Measurements from ENCODE around the gene MGARP. TPM values are rescaled to one million over a fixed set of nuclear protein-coding genes. Genes with fewer than 3 reads are reported as not detected.

The MGARP gene
- total and polyA plus RNA-seq, 4 donors: 0.17 to 0.87 (median 0.36) TPM

GRCh38 chr4:139245590-139245989 lies 34.4 kb downstream of the MGARP start:
- Histone ChIP-seq H3K36me3 (ENCODE audit: control insufficient read depth in 4 of 4, insufficient read depth in 4 of 4, low read length in 4 of 4) (no peaks in the 10 kb centered on the region), H3K27ac (ENCODE audit: low read depth in 1 of 2, low read length in 1 of 2) (no peak overlapping the region), H3K4me1 (ENCODE audit: control insufficient read depth in 5 of 5, insufficient read depth in 5 of 5, low read length in 5 of 5) (peaks cover 0 to 3% (median 0%) of the 10 kb centered on the region in 5 donors), H3K4me3 (no peak overlapping the region), H3K9me3 (ENCODE audit: control insufficient read depth in 4 of 4, insufficient read depth in 3 of 4, low read length in 3 of 4) (no peaks in the 10 kb centered on the region), H3K9ac (ENCODE audit: insufficient read depth in 1 of 2, low read length in 2 of 2) (no peak overlapping the region), H3K27me3 (ENCODE audit: control insufficient read depth in 3 of 3, insufficient read depth in 3 of 3, low read length in 2 of 3) (no peaks in the 10 kb centered on the region)
- no peak for DNase-seq
- 68 to 86% methylated on average over 1 of the region's 1 CpG for WGBS, 2 donors
- no peak for TF ChIP-seq CTCF (IDR thresholded peaks at IDR 0.05; ENCODE audit: control extremely low read depth, extremely low read depth)
- ATAC-seq (ENCODE audit: insufficient read depth, low FRiP score): no peak

GRCh38 chr4:139243448-139244365 lies 36.3 kb downstream of the MGARP start:
- H3K4me1 ChIP-seq (ENCODE audit: control insufficient read depth in 5 of 5, insufficient read depth in 5 of 5, low read length in 5 of 5): peaks cover 0 to 3% (median 0%) of the 10 kb centered on the region in 5 donors
- peaks cover 0 to 2% (median 0%) of the 10 kb centered on the region in 4 donors for H3K9me3 ChIP-seq (ENCODE audit: control insufficient read depth in 4 of 4, insufficient read depth in 3 of 4, low read length in 3 of 4)
- no peaks in the 10 kb centered on the region for H3K27me3 ChIP-seq (ENCODE audit: control insufficient read depth in 3 of 3, insufficient read depth in 3 of 3, low read length in 2 of 3)
- no peak overlapping the region for H3K4me3 ChIP-seq
- ATAC-seq (ENCODE audit: insufficient read depth, low FRiP score) (peak; percentile 64), DNase-seq (no peak)
- H3K9ac ChIP-seq (ENCODE audit: insufficient read depth in 1 of 2, low read length in 2 of 2): no peak overlapping the region
- H3K27ac ChIP-seq (ENCODE audit: low read depth in 1 of 2, low read length in 1 of 2): no peak overlapping the region
- H3K36me3 ChIP-seq (ENCODE audit: control insufficient read depth in 4 of 4, insufficient read depth in 4 of 4, low read length in 4 of 4): no peaks in the 10 kb centered on the region
- no peak for TF ChIP-seq CTCF (IDR thresholded peaks at IDR 0.05; ENCODE audit: control extremely low read depth, extremely low read depth)
- WGBS, 2 donors: 90 to 93% methylated on average over 12 of the region's 12 CpGs

GRCh38 chr4:139242511-139243051 lies 37.4 kb downstream of the MGARP start:
- TF ChIP-seq CTCF (IDR thresholded peaks at IDR 0.05; ENCODE audit: control extremely low read depth, extremely low read depth): no peak
- H3K4me1 ChIP-seq (ENCODE audit: control insufficient read depth in 5 of 5, insufficient read depth in 5 of 5, low read length in 5 of 5): peaks cover 0 to 3% (median 0%) of the 10 kb centered on the region in 5 donors
- H3K9ac ChIP-seq (ENCODE audit: insufficient read depth in 1 of 2, low read length in 2 of 2): no peak overlapping the region
- ATAC-seq (ENCODE audit: insufficient read depth, low FRiP score): no peak
- no peaks in the 10 kb centered on the region for H3K27me3 ChIP-seq (ENCODE audit: control insufficient read depth in 3 of 3, insufficient read depth in 3 of 3, low read length in 2 of 3)
- H3K27ac ChIP-seq (ENCODE audit: low read depth in 1 of 2, low read length in 1 of 2): no peak overlapping the region
- H3K9me3 ChIP-seq (ENCODE audit: control insufficient read depth in 4 of 4, insufficient read depth in 3 of 4, low read length in 3 of 4): peaks cover 0 to 2% (median 0%) of the 10 kb centered on the region in 4 donors
- 76 to 93% methylated on average over 2 of the region's 2 CpGs for whole genome bisulfite sequencing, 2 donors
- no peak overlapping the region for H3K4me3 ChIP-seq
- no peak for DNase-seq
- no peaks in the 10 kb centered on the region for H3K36me3 ChIP-seq (ENCODE audit: control insufficient read depth in 4 of 4, insufficient read depth in 4 of 4, low read length in 4 of 4)
